AG09309 (cell line): Measurements from ENCODE around the gene POLQ.
"Not testable (repeated sequence)": the region's sequence is repeated elsewhere in the genome, so short reads cannot be mapped to it uniquely, and the experiment has no call there.

Source experiments
- DNase-seq: peaks from one replicate; pipeline ENCODE4 v3.0.0-alpha.2; 2010; ENCODE audit warnings: low read depth
- H3K4me3 ChIP-seq: 2 replicates; pipeline ENCODE4 v1.5.1; 2011; ENCODE audit warnings: mild to moderate bottlenecking, low read depth, low read length, moderate library complexity; ENCODE audit not compliant: control insufficient read depth
- TF ChIP-seq, protein P1 (sequence below): IDR thresholded peaks from 2 replicates; pipeline ENCODE4 v1.5.1; 2011; ENCODE audit warnings: mild to moderate bottlenecking, low read depth, low read length, inconsistent platforms; ENCODE audit not compliant: insufficient read depth, control insufficient read depth; ENCODE audit errors: missing control alignments

Gene POLQ

DNA sequence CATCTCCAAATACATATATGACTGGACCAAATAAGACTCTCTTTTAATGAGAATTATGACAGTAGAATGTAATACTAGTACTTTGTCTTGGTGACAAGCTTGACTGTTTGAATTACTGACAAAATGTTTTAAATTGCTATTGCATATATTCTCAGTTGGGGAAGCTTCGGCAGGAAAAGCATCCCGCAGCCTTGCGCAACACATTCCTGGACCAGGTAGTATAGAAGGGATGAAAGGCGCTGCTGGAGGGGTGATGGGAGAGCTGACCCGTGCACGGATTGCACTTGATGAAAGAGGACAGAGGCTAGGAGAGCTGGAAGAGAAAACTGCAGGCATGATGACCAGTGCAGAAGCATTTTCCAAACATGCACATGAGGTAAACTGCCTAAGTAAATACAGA is 127.6 kb downstream of the POLQ start:
- no peak for DNase-seq
- TF ChIP-seq, protein P1, sequence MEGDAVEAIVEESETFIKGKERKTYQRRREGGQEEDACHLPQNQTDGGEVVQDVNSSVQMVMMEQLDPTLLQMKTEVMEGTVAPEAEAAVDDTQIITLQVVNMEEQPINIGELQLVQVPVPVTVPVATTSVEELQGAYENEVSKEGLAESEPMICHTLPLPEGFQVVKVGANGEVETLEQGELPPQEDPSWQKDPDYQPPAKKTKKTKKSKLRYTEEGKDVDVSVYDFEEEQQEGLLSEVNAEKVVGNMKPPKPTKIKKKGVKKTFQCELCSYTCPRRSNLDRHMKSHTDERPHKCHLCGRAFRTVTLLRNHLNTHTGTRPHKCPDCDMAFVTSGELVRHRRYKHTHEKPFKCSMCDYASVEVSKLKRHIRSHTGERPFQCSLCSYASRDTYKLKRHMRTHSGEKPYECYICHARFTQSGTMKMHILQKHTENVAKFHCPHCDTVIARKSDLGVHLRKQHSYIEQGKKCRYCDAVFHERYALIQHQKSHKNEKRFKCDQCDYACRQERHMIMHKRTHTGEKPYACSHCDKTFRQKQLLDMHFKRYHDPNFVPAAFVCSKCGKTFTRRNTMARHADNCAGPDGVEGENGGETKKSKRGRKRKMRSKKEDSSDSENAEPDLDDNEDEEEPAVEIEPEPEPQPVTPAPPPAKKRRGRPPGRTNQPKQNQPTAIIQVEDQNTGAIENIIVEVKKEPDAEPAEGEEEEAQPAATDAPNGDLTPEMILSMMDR = no peak
- no peak overlapping the region for H3K4me3 ChIP-seq

DNA sequence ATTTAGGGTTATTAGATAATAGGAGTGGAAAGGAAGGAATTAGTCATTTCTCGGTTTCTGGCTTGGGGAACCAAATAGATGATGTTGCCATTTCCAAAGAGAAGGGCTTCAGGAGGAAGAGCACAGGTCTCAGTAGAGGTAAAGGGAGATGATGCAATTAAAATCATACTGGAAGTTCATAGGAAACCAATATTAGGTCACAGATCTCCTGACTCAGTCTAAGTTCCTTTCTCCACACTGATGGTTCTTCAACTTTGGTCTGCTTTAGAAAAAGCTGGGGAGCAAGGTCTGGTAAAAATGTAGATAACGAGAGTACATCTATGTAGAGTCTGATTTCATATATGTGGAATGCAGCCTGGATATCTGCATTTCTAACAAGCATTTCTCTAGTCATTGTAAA is 130.9 kb downstream of the POLQ start:
- DNase-seq = no peak
- no peak overlapping the region for H3K4me3 ChIP-seq
- TF ChIP-seq, protein P1 = no peak

DNA sequence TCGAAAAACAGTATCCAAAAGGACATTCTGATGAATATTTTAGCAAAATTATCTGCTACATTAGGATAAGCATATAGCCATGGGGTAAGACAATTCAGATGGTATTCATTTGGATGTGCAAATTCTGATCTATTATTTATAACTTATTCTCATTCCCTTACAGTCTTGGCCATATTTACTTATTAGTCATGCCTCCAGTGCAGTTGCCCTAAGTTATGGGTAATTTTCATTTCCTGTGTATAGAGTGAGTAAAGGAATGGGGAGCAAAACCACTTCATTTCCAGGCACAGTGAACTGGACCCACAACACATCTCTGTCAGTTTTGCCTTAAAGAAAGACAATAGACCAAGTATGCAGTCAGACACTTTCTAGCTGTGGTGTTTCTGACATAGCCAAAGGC is 134.3 kb downstream of the POLQ start:
- no peak overlapping the region for H3K4me3 ChIP-seq
- DNase-seq = no peak
- TF ChIP-seq, protein P1 = no peak

DNA sequence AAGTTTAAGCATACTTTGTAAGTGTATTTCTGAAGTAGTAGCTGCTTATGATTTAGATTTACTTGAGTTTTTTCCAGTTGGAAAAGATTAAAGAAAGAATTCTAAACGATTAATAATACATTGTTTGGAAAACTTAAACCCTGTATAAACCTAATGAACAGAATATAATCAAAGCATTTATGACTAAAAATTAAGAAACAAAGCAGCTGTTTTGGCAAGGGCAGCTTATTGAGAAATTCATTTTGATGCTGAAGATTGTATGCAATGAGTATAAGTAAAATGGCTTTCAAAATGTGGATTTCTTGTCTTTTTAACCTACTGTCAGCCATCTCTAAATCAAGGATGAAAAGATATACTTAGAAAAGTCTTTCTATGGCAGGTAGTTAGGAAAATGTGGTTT is 140.2 kb downstream of the POLQ start:
- TF ChIP-seq, protein P1 = no peak
- DNase-seq = no peak
- no peak overlapping the region for H3K4me3 ChIP-seq

DNA sequence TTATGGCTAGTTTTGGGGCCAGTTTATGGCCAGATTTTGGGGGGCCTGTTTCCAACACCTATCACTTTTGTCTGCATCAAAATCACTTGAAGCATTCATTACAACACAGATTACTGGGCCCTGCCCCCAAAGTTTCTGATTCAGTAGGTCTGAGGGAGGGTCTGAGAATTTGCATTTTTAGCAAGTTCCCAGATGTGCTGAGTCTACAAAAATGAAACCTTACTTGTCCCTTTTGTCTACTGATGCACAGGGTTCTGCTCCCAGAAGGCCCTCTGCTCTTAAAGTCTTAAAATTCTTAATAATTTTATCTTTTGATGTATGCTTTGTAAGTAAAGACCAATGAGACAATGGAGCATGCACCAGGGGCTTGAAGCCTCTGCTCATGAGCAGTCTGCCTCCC is 146.0 kb downstream of the POLQ start:
- no peak overlapping the region for H3K4me3 ChIP-seq
- DNase-seq = no peak
- TF ChIP-seq, protein P1 = no peak

DNA sequence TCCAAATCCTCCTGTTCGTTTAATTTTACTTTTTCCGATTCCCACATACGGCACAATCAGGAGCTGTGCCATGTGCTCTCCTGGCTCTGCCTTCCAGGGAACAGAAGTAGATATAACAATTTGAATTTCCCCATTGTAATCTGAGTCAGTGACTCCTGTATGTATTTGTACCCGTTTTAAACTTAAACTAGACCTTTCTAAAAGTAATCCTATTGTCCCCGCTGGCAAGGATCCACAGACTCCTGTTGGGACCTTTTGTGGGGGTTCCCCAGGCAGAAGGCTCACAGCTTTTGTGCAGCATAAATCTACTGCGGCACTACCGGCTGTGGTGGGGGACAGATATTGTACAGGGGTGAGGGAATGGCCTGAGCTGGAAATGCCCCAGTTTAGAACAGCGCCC is 147.7 kb downstream of the POLQ start:
- not testable (repeated sequence) for DNase-seq, H3K4me3 ChIP-seq

DNA sequence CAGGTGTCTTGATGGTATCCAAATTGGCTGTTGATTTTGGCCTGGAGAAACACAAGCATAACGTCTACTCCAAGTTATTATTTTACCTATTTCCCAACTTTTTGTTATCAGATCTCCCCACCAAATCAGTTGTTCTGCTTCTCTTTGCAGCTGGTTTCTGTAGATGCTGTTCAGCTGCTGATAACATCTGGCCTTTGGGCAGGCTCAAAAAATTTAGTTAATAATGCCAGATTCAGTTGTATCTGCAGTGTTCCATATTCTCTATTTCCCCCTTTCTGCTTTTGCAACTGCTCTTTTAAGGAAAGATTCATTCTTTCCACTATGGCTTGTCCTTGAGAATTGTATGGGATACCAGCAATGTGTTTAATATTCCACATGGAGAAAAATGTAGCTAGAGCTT is 149.8 kb downstream of the POLQ start:
- not testable (repeated sequence) for H3K4me3 ChIP-seq, DNase-seq

DNA sequence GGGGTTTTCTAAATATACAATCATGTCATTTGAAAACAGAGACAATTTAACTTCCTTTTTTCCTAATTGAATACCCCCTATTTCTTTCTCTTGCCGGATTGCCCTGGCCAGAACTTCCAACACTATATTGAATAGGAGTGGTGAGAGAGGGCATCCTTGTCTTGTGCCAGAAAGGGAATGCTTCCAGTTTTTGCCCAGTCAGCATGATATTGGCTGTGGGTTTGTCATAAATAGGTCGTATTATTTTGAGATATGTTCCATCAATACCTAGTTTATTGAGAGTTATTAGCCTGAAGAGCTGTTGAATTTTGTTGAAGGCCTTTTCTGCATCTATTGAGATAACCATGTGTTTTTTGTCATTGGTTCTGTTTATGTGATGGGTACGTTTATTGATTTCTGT is 157.5 kb downstream of the POLQ start:
- H3K4me3 ChIP-seq, DNase-seq: not testable (repeated sequence)
